Mesenchymal stem cell (in vitro differentiated cells and primary cell): ENCODE data around the gene TMEM225B.

Experiments used
- DNase-seq: peaks from one replicate; pipeline ENCODE4 v3.0.0-alpha.2; 2013
- H2AFZ ChIP-seq: one replicate; pipeline ENCODE4 v1.6.1; 2013; ENCODE audit warnings: low read depth, mild to moderate bottlenecking, control low read depth, inconsistent platforms, low read length, moderate library complexity
- H2AK5ac ChIP-seq: 2 replicates; pipeline ENCODE4 v1.6.1; 2013; ENCODE audit warnings: low read length, moderate library complexity, mild to moderate bottlenecking, inconsistent platforms; ENCODE audit not compliant: severe bottlenecking
- H2BK120ac ChIP-seq: one replicate; pipeline ENCODE4 v1.6.1; 2013; ENCODE audit warnings: low read depth, mild to moderate bottlenecking, inconsistent platforms, low read length, moderate library complexity
- H2BK12ac ChIP-seq, 2 experiments: one replicate each; pipeline ENCODE4 v1.6.1; 2013; ENCODE audit warnings: inconsistent platforms in 2 of 2, low read length in 2 of 2, mild to moderate bottlenecking in 2 of 2, moderate library complexity in 2 of 2, control low read depth in 1 of 2
- H2BK15ac ChIP-seq: one replicate; pipeline ENCODE4 v1.6.1; 2013; ENCODE audit warnings: mild to moderate bottlenecking, low read depth, inconsistent platforms; ENCODE audit not compliant: poor library complexity, severe bottlenecking
- H2BK5ac ChIP-seq: 2 replicates; pipeline ENCODE4 v1.6.1; 2013; ENCODE audit warnings: low read depth, mild to moderate bottlenecking, low read length, control low read depth, inconsistent platforms; ENCODE audit not compliant: poor library complexity, severe bottlenecking
- H3K14ac ChIP-seq, 2 experiments: one replicate each; pipeline ENCODE4 v1.6.1; 2013; ENCODE audit warnings: inconsistent platforms in 2 of 2, low read length in 2 of 2, control low read depth in 1 of 2, mild to moderate bottlenecking in 1 of 2, moderate library complexity in 1 of 2
- H3K18ac ChIP-seq, 2 experiments: one replicate each; pipeline ENCODE4 v1.6.1; 2013; ENCODE audit warnings: inconsistent platforms in 2 of 2, low read length in 2 of 2, control low read depth in 1 of 2, low read depth in 1 of 2, mild to moderate bottlenecking in 1 of 2
- H3K23ac ChIP-seq, 2 experiments: one replicate each; pipeline ENCODE4 v1.6.1; 2013; ENCODE audit warnings: inconsistent platforms in 2 of 2, low read length in 2 of 2, mild to moderate bottlenecking in 2 of 2, moderate library complexity in 2 of 2, control low read depth in 1 of 2
- H3K27ac ChIP-seq: 2 replicates; pipeline ENCODE4 v1.5.1; 2013; ENCODE audit warnings: mild to moderate bottlenecking, moderate library complexity, low read length, control low read depth, inconsistent platforms; ENCODE audit not compliant: poor library complexity, severe bottlenecking
- H3K27me3 ChIP-seq, 2 experiments: 2 replicates each; pipeline versions ENCODE4 v1.6.1 to v1.7.0; 2013; ENCODE audit warnings: low read length in 2 of 2, mild to moderate bottlenecking in 2 of 2, moderate library complexity in 2 of 2, control low read depth in 1 of 2, inconsistent platforms in 1 of 2; ENCODE audit not compliant: control insufficient read depth in 1 of 2, insufficient read depth in 1 of 2
- H3K36me3 ChIP-seq, 2 experiments: 2 replicates each; pipeline versions ENCODE4 v1.6.1 to v1.7.0; 2013; ENCODE audit warnings: low read length in 2 of 2, control low read depth in 1 of 2, inconsistent platforms in 1 of 2, low read depth in 1 of 2, mild to moderate bottlenecking in 1 of 2; ENCODE audit not compliant: insufficient read depth in 2 of 2, control insufficient read depth in 1 of 2
- H3K4ac ChIP-seq, 2 experiments: one replicate each; pipeline ENCODE4 v1.6.1; 2013; ENCODE audit warnings: inconsistent platforms in 2 of 2, low read length in 2 of 2, mild to moderate bottlenecking in 2 of 2, moderate library complexity in 2 of 2, control low read depth in 1 of 2, low read depth in 1 of 2
- H3K4me1 ChIP-seq: 2 replicates; pipeline ENCODE4 v1.6.1; 2013; ENCODE audit warnings: low read depth, low read length, control low read depth; ENCODE audit not compliant: control insufficient read depth, insufficient read depth
- H3K4me2 ChIP-seq: 2 replicates; pipeline ENCODE4 v1.6.1; 2013; ENCODE audit warnings: low read length, mild to moderate bottlenecking, inconsistent platforms; ENCODE audit not compliant: poor library complexity, severe bottlenecking
- H3K4me3 ChIP-seq, 2 experiments: 2 replicates each; pipeline versions ENCODE4 v1.5.1 to v1.7.0; 2013; ENCODE audit warnings: low read length in 2 of 2, mild to moderate bottlenecking in 2 of 2, control low read depth in 1 of 2, low read depth in 1 of 2; ENCODE audit not compliant: insufficient read depth in 1 of 2
- H3K79me1 ChIP-seq: replicated peaks from 2 replicates; pipeline ENCODE4 v1.6.1; 2013; ENCODE audit warnings: mild to moderate bottlenecking, control low read depth, low read length, inconsistent platforms; ENCODE audit not compliant: poor library complexity, severe bottlenecking
- H3K9ac ChIP-seq: 2 replicates; pipeline ENCODE4 v1.7.0; 2013; ENCODE audit warnings: mild to moderate bottlenecking, low read length, moderate library complexity
- H3K9me3 ChIP-seq: 2 replicates; pipeline ENCODE4 v1.7.0; 2013; ENCODE audit warnings: mild to moderate bottlenecking, low read length; ENCODE audit not compliant: control insufficient read depth
- H4K8ac ChIP-seq: one replicate; pipeline ENCODE4 v1.6.1; 2013; ENCODE audit warnings: inconsistent platforms, mild to moderate bottlenecking, low read length, moderate library complexity
- H4K91ac ChIP-seq: one replicate; pipeline ENCODE4 v1.6.1; 2013; ENCODE audit warnings: mild to moderate bottlenecking, low read length, inconsistent platforms
- WGBS: methylation state at CpG from one replicate; pipeline ENCODE4 v1.1.7; 2013; ENCODE audit warnings: mixed read lengths; 5-methylcytosine and 5-hydroxymethylcytosine counted together

Gene TMEM225B

GRCh38 chr7:99560834-99561736 is 37.0 kb upstream of the TMEM225B start:
- Histone ChIP-seq H4K91ac (no peak overlapping the region), H3K27me3 (no peaks in the 10 kb centered on the region), H2BK120ac (no peak overlapping the region), H3K4ac (no peak overlapping the region), H3K4me3 (peak overlapping the region in 1 of 2 experiments; percentile 98), H2AFZ (no peak overlapping the region), H3K4me2 (no peak overlapping the region), H3K27ac (peak overlapping the region; percentile 96), H2BK12ac (no peak overlapping the region), H3K23ac (no peak overlapping the region), H3K14ac (no peak overlapping the region), H4K8ac (no peak overlapping the region), H3K18ac (no peak overlapping the region), H3K9ac (peak overlapping the region; percentile 100), H3K36me3 (peaks cover 14 to 62% of the 10 kb centered on the region in 2 experiments), H2AK5ac (peak overlapping the region; percentile 70), H2BK5ac (no peak overlapping the region), H2BK15ac (peak overlapping the region; percentile 34), H3K9me3 (no peaks in the 10 kb centered on the region), H3K79me1 (peaks cover 1% of the 10 kb centered on the region), H3K4me1 (peaks cover 15% of the 10 kb centered on the region)
- WGBS: 99% methylated on average over 6 of the region's 7 CpGs
- no peak for DNase-seq

GRCh38 chr7:99561737-99562051 is 36.4 kb upstream of the TMEM225B start:
- no peak overlapping the region for H2BK12ac ChIP-seq
- no peak overlapping the region for H2BK120ac ChIP-seq
- peak overlapping the region; percentile 70 for H2AK5ac ChIP-seq
- H2BK5ac ChIP-seq: no peak overlapping the region
- no peaks in the 10 kb centered on the region for H3K9me3 ChIP-seq
- no peak overlapping the region for H3K4me2 ChIP-seq
- no peaks in the 10 kb centered on the region for H3K27me3 ChIP-seq
- peaks cover 17 to 64% of the 10 kb centered on the region in 2 experiments for H3K36me3 ChIP-seq
- H3K4ac ChIP-seq: peak overlapping the region in 1 of 2 experiments; percentile 42
- H3K27ac ChIP-seq: peak overlapping the region; percentile 96
- peak overlapping the region in 1 of 2 experiments; percentile 67 for H3K14ac ChIP-seq
- H3K23ac ChIP-seq: no peak overlapping the region
- H3K4me1 ChIP-seq: peaks cover 15% of the 10 kb centered on the region
- H3K9ac ChIP-seq: peak overlapping the region; percentile 100
- H4K8ac ChIP-seq: no peak overlapping the region
- WGBS: 100% methylated on average over 2 of the region's 2 CpGs
- no peak for DNase-seq
- no peak overlapping the region for H2BK15ac ChIP-seq
- H3K18ac ChIP-seq: no peak overlapping the region
- peaks cover 3% of the 10 kb centered on the region for H3K79me1 ChIP-seq
- no peak overlapping the region for H4K91ac ChIP-seq
- H2AFZ ChIP-seq: no peak overlapping the region
- H3K4me3 ChIP-seq: no peak overlapping the region

- peak overlapping the region; percentile 36 for H3K4me2 ChIP-seq
- H3K4me1 ChIP-seq: peaks cover 14% of the 10 kb centered on the region
- H3K4me3 ChIP-seq: peak overlapping the region in 1 of 2 experiments; percentile 56
- H3K79me1 ChIP-seq: peaks cover 3% of the 10 kb centered on the region
- H3K9ac ChIP-seq: peak overlapping the region; percentile 100
- H3K14ac ChIP-seq: no peak overlapping the region
- peak overlapping the region; percentile 59 for H2BK5ac ChIP-seq
- H2BK120ac ChIP-seq: no peak overlapping the region
- no peak for DNase-seq
- H2AK5ac ChIP-seq: peak overlapping the region; percentile 88
- no peak overlapping the region for H4K8ac ChIP-seq
- H3K18ac ChIP-seq: no peak overlapping the region
- no peak overlapping the region for H4K91ac ChIP-seq
- no peak overlapping the region for H3K4ac ChIP-seq
- H2AFZ ChIP-seq: no peak overlapping the region
- peaks cover 17 to 61% of the 10 kb centered on the region in 2 experiments for H3K36me3 ChIP-seq
- WGBS: 51% methylated on average over 6 of the region's 9 CpGs
- H3K23ac ChIP-seq: no peak overlapping the region
- H3K27ac ChIP-seq: peak overlapping the region; percentile 96
- no peaks in the 10 kb centered on the region for H3K9me3 ChIP-seq
- peak overlapping the region in 1 of 2 experiments; percentile 90 for H2BK12ac ChIP-seq
- no peak overlapping the region for H2BK15ac ChIP-seq
- no peaks in the 10 kb centered on the region for H3K27me3 ChIP-seq
Observed at GRCh38 chr7:99562114-99562784, 35.8 kb upstream of the TMEM225B start.

GRCh38 chr7:99562832-99563231 is 35.2 kb upstream of the TMEM225B start:
- no peak overlapping the region for H4K8ac ChIP-seq
- peak overlapping the region; percentile 59 for H2BK5ac ChIP-seq
- peak overlapping the region; percentile 36 for H3K4me2 ChIP-seq
- peaks cover 20 to 65% of the 10 kb centered on the region in 2 experiments for H3K36me3 ChIP-seq
- no peaks in the 10 kb centered on the region for H3K9me3 ChIP-seq
- no peak overlapping the region for H2BK12ac ChIP-seq
- peak overlapping the region; percentile 96 for H3K27ac ChIP-seq
- no peak overlapping the region for H3K4ac ChIP-seq
- H3K23ac ChIP-seq: no peak overlapping the region
- H3K4me1 ChIP-seq: peaks cover 14% of the 10 kb centered on the region
- H3K18ac ChIP-seq: peak overlapping the region in 1 of 2 experiments; percentile 60
- H3K9ac ChIP-seq: peak overlapping the region; percentile 100
- no peak overlapping the region for H2AFZ ChIP-seq
- no peak overlapping the region for H2BK120ac ChIP-seq
- peak overlapping the region; percentile 88 for H2AK5ac ChIP-seq
- H3K4me3 ChIP-seq: peak overlapping the region in 1 of 2 experiments; percentile 56
- peaks cover 5% of the 10 kb centered on the region for H3K79me1 ChIP-seq
- no peak overlapping the region for H2BK15ac ChIP-seq
- H4K91ac ChIP-seq: no peak overlapping the region
- DNase-seq: peak; percentile 99
- no peak overlapping the region for H3K14ac ChIP-seq
- 0% methylated on average over 2 of the region's 2 CpGs for WGBS
- no peaks in the 10 kb centered on the region for H3K27me3 ChIP-seq
